WTC11 (cell line): ENCODE measurements around the gene KCNG4. TPM values are rescaled to one million over a fixed set of nuclear protein-coding genes. Genes with fewer than 3 reads are reported as not detected.
"Not testable (repeated sequence)": the region's sequence is repeated elsewhere in the genome, so short reads cannot be mapped to it uniquely, and the experiment has no call there.

Experiments
- ATAC-seq: fragments of 200-7000 bp; cut with Tn5 transposase; 2 replicates; pipeline ENCODE4 v1.10.0; 2021; ENCODE audit warnings: mild to moderate bottlenecking, moderate library complexity
- CTCF ChIA-PET: fragments of 300-600 bp; sonication (Branson Sonifier 250); formaldehyde crosslinking; loops from one replicate; lab custom pipeline; 2021; ENCODE audit warnings: antibody characterized with exemption; lab: Charles Lee
- POLR2A ChIA-PET: fragments of 350-600 bp; sonication (Branson Sonifier 250); formaldehyde crosslinking; loops from one replicate; lab custom pipeline; 2021; ENCODE audit warnings: antibody characterized with exemption; lab: Charles Lee
- DNase-seq: peaks from one replicate; pipeline ENCODE4 v3.0.0; 2021; ENCODE audit warnings: low spot score
- H3K27ac Mint-ChIP-seq: 2 replicates; pipeline ENCODE4 v1.8.0; 2021; ENCODE audit warnings: mixed read lengths
- H3K27me3 Mint-ChIP-seq: 2 replicates; pipeline ENCODE4 v1.8.0; 2021; ENCODE audit warnings: low read depth, mild to moderate bottlenecking, moderate library complexity, mixed read lengths
- H3K36me3 Mint-ChIP-seq: 2 replicates; pipeline ENCODE4 v1.8.0; 2021; ENCODE audit warnings: mixed read lengths
- H3K4me1 Mint-ChIP-seq: 2 replicates; pipeline ENCODE4 v1.8.0; 2022; ENCODE audit warnings: mixed read lengths
- H3K4me3 Mint-ChIP-seq: 2 replicates; pipeline ENCODE4 v1.8.0; 2021; ENCODE audit warnings: mild to moderate bottlenecking, moderate library complexity, mixed read lengths
- H3K9me3 Mint-ChIP-seq: 2 replicates; pipeline ENCODE4 v1.8.0; 2021; ENCODE audit warnings: mixed read lengths
- ESRRA ChIP-seq: sonication (generic); formaldehyde crosslinking; IDR thresholded peaks from 2 replicates; pipeline ENCODE4 v1.8.1; 2022; ENCODE audit warnings: mild to moderate bottlenecking, missing genetic modification reagents, borderline replicate concordance
- FOXK1 ChIP-seq: sonication (generic); formaldehyde crosslinking; IDR thresholded peaks from 2 replicates; pipeline ENCODE4 v1.8.0; 2022; ENCODE audit warnings: mild to moderate bottlenecking, moderate library complexity, missing genetic modification reagents
- GTF2I ChIP-seq: fragments of 250-450 bp; sonication (Bioruptor Pico); conservative IDR thresholded peaks from 2 replicates; pipeline ENCODE4 v1.4.0; 2021; ENCODE audit warnings: mild to moderate bottlenecking
- HMGA2 ChIP-seq: fragments of 250-450 bp; sonication (Bioruptor Pico); IDR thresholded peaks from 2 replicates; pipeline ENCODE4 v1.4.0; 2021; ENCODE audit warnings: mild to moderate bottlenecking, moderate library complexity
- KAT7 ChIP-seq: sonication (generic); formaldehyde crosslinking; IDR thresholded peaks from 2 replicates; pipeline ENCODE4 v1.8.1; 2023; ENCODE audit warnings: missing genetic modification reagents, mild to moderate bottlenecking, borderline replicate concordance
- MXD4 ChIP-seq: fragments of 250-450 bp; sonication (Bioruptor Pico); IDR thresholded peaks from 2 replicates; pipeline ENCODE4 v1.8.0; 2021; ENCODE audit warnings: mild to moderate bottlenecking, moderate library complexity, borderline replicate concordance
- NR1H2 ChIP-seq: sonication (generic); formaldehyde crosslinking; IDR thresholded peaks from 2 replicates; pipeline ENCODE4 v1.9.0; 2021; ENCODE audit warnings: mild to moderate bottlenecking, moderate library complexity, missing genetic modification reagents
- NR3C1 ChIP-seq: sonication (generic); formaldehyde crosslinking; conservative IDR thresholded peaks from 2 replicates; pipeline ENCODE4 v1.8.1; 2023; ENCODE audit warnings: low read depth, mild to moderate bottlenecking, missing genetic modification reagents
- RELA ChIP-seq: sonication (generic); formaldehyde crosslinking; IDR thresholded peaks from 2 replicates; pipeline ENCODE4 v1.8.1; 2022; ENCODE audit warnings: missing genetic modification reagents, mild to moderate bottlenecking, borderline replicate concordance
- SMAD4 ChIP-seq: sonication (generic); formaldehyde crosslinking; IDR thresholded peaks from 2 replicates; pipeline ENCODE4 v1.8.0; 2022; ENCODE audit warnings: mild to moderate bottlenecking, missing genetic modification reagents
- TP53 ChIP-seq: sonication (generic); formaldehyde crosslinking; IDR thresholded peaks from 2 replicates; pipeline ENCODE4 v1.8.1; 2023; ENCODE audit warnings: mild to moderate bottlenecking, missing genetic modification reagents
- ZNF121 ChIP-seq: sonication (generic); formaldehyde crosslinking; IDR thresholded peaks from 2 replicates; pipeline ENCODE4 v1.8.0; 2023; ENCODE audit warnings: missing genetic modification reagents
- ZNF317 ChIP-seq: sonication (generic); formaldehyde crosslinking; IDR thresholded peaks from 2 replicates; pipeline ENCODE4 v1.8.1; 2023; ENCODE audit warnings: low read depth, mild to moderate bottlenecking, moderate library complexity, missing genetic modification reagents, borderline replicate concordance
- ZNF396 ChIP-seq: fragments of 250-450 bp; sonication (Bioruptor Pico); IDR thresholded peaks from 2 replicates; pipeline ENCODE4 v1.8.0; 2021; ENCODE audit warnings: mild to moderate bottlenecking, moderate library complexity, borderline replicate concordance
- total RNA-seq: library from RNA; stranded (reverse); gene quantifications from 3 replicates; pipeline ENCODE4 v1.2.3, GENCODE V29; 2021
- TF ChIP-seq, protein P1 (sequence below): sonication (generic); formaldehyde crosslinking; IDR thresholded peaks from 2 replicates; pipeline ENCODE4 v1.8.1; 2022; ENCODE audit warnings: low read depth, mild to moderate bottlenecking, moderate library complexity, missing genetic modification reagents, borderline replicate concordance
- TF ChIP-seq, protein P2 (sequence below): sonication (generic); formaldehyde crosslinking; IDR thresholded peaks from 2 replicates; pipeline ENCODE4 v1.8.0; 2023; ENCODE audit warnings: mild to moderate bottlenecking, missing genetic modification reagents
- TF ChIP-seq, protein P3 (sequence below): sonication (generic); formaldehyde crosslinking; IDR thresholded peaks from 2 replicates; pipeline ENCODE4 v1.8.1; 2022; ENCODE audit warnings: low read depth, missing genetic modification reagents, borderline replicate concordance
- TF ChIP-seq, protein P4 (sequence below): sonication (generic); formaldehyde crosslinking; conservative IDR thresholded peaks from 2 replicates; pipeline ENCODE4 v1.8.1; 2023; ENCODE audit warnings: mild to moderate bottlenecking, low read depth, missing genetic modification reagents, moderate library complexity
- TF ChIP-seq, protein P5 (sequence below): fragments of 250-450 bp; sonication (Bioruptor Pico); IDR thresholded peaks from 2 replicates; pipeline ENCODE4 v1.9.0; 2021; ENCODE audit warnings: moderate library complexity, mild to moderate bottlenecking, inconsistent platforms, borderline replicate concordance
- TF ChIP-seq, protein P6 (sequence below): sonication (generic); formaldehyde crosslinking; IDR thresholded peaks from 2 replicates; pipeline ENCODE4 v1.8.1; 2023; ENCODE audit warnings: mild to moderate bottlenecking, moderate library complexity, missing genetic modification reagents

Gene KCNG4
- total RNA-seq, 1 experiment from 2014 or later, result not detected

DNA sequence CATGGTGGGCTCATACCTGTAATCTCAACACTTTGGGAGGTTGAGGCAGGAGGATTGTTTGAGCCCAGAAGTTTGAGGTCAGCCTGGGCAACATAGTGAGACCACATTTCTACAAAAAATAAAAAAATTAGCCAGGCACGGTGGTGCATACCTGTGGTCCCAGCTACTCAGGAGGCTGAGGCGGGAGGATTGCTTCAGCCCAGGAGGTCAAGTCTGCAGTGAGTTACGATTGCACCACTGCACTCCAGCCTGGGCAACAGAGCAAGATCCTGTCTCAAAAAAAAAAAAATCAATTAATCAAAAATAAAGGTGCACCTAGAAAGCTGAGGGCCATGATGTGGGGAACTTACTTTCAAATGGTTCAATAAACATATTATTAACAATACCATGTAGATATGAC, 23.7 kb downstream of the KCNG4 start:
- H3K27me3 Mint-ChIP-seq, H3K36me3 Mint-ChIP-seq, ATAC-seq, POLR2A ChIA-PET, H3K27ac Mint-ChIP-seq, H3K9me3 Mint-ChIP-seq, DNase-seq, H3K4me1 Mint-ChIP-seq, H3K4me3 Mint-ChIP-seq: not testable (repeated sequence)
- peak; percentile 54; the same call in 1 of the 2 replicates for TF ChIP-seq ZNF121 (CRISPR knock-in tag)
- CTCF ChIA-PET, result interaction anchor here (0.7 kb wide), 1 partner anchor 153 kb away, joined by 4 read pairs; no protein-coding TSS in a partner anchor

DNA sequence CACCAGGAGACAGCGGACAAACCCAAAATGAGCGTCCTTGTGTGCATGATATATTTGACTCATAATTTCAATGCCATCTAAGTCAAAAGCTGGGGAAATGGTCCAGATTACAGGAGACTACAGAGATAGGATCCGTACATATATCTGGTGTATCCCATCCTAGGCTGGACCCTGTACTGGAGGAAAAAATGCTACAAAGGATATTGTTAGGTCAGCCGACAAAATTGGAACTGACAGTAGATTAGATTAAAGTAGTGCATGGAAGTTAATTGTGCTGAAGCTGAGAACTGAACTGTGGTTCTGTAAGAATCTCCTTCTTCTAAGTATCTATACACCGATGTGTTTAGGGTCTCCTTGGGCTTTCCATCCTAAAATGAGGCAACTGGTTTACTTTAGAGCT, 24.3 kb downstream of the KCNG4 start:
- H3K36me3 Mint-ChIP-seq, result no peaks in the 10 kb centered on the region
- ATAC-seq (no peak), DNase-seq (no peak)
- POLR2A ChIA-PET, result no interaction called here
- H3K27me3 Mint-ChIP-seq, result no peaks in the 10 kb centered on the region
- no peak overlapping the region for H3K4me3 Mint-ChIP-seq
- H3K9me3 Mint-ChIP-seq, result no peaks in the 10 kb centered on the region
- peaks cover 9% of the 10 kb centered on the region for H3K4me1 Mint-ChIP-seq
- TF ChIP-seq, protein P1, sequence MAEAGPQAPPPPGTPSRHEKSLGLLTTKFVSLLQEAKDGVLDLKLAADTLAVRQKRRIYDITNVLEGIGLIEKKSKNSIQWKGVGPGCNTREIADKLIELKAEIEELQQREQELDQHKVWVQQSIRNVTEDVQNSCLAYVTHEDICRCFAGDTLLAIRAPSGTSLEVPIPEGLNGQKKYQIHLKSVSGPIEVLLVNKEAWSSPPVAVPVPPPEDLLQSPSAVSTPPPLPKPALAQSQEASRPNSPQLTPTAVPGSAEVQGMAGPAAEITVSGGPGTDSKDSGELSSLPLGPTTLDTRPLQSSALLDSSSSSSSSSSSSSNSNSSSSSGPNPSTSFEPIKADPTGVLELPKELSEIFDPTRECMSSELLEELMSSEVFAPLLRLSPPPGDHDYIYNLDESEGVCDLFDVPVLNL (CRISPR knock-in tag), result no peak
- TF ChIP-seq, protein P2, sequence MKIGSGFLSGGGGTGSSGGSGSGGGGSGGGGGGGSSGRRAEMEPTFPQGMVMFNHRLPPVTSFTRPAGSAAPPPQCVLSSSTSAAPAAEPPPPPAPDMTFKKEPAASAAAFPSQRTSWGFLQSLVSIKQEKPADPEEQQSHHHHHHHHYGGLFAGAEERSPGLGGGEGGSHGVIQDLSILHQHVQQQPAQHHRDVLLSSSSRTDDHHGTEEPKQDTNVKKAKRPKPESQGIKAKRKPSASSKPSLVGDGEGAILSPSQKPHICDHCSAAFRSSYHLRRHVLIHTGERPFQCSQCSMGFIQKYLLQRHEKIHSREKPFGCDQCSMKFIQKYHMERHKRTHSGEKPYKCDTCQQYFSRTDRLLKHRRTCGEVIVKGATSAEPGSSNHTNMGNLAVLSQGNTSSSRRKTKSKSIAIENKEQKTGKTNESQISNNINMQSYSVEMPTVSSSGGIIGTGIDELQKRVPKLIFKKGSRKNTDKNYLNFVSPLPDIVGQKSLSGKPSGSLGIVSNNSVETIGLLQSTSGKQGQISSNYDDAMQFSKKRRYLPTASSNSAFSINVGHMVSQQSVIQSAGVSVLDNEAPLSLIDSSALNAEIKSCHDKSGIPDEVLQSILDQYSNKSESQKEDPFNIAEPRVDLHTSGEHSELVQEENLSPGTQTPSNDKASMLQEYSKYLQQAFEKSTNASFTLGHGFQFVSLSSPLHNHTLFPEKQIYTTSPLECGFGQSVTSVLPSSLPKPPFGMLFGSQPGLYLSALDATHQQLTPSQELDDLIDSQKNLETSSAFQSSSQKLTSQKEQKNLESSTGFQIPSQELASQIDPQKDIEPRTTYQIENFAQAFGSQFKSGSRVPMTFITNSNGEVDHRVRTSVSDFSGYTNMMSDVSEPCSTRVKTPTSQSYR (CRISPR knock-in tag), result no peak
- TF ChIP-seq, protein P3, sequence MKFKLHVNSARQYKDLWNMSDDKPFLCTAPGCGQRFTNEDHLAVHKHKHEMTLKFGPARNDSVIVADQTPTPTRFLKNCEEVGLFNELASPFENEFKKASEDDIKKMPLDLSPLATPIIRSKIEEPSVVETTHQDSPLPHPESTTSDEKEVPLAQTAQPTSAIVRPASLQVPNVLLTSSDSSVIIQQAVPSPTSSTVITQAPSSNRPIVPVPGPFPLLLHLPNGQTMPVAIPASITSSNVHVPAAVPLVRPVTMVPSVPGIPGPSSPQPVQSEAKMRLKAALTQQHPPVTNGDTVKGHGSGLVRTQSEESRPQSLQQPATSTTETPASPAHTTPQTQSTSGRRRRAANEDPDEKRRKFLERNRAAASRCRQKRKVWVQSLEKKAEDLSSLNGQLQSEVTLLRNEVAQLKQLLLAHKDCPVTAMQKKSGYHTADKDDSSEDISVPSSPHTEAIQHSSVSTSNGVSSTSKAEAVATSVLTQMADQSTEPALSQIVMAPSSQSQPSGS (CRISPR knock-in tag), result no peak
- TF ChIP-seq, protein P4, sequence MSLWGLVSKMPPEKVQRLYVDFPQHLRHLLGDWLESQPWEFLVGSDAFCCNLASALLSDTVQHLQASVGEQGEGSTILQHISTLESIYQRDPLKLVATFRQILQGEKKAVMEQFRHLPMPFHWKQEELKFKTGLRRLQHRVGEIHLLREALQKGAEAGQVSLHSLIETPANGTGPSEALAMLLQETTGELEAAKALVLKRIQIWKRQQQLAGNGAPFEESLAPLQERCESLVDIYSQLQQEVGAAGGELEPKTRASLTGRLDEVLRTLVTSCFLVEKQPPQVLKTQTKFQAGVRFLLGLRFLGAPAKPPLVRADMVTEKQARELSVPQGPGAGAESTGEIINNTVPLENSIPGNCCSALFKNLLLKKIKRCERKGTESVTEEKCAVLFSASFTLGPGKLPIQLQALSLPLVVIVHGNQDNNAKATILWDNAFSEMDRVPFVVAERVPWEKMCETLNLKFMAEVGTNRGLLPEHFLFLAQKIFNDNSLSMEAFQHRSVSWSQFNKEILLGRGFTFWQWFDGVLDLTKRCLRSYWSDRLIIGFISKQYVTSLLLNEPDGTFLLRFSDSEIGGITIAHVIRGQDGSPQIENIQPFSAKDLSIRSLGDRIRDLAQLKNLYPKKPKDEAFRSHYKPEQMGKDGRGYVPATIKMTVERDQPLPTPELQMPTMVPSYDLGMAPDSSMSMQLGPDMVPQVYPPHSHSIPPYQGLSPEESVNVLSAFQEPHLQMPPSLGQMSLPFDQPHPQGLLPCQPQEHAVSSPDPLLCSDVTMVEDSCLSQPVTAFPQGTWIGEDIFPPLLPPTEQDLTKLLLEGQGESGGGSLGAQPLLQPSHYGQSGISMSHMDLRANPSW (CRISPR knock-in tag), result no peak
- TF ChIP-seq NR1H2 (CRISPR knock-in tag) (no peak), TP53 (CRISPR knock-in tag) (no peak), SMAD4 (CRISPR knock-in tag) (no peak), ZNF396 (CRISPR knock-in tag) (no peak), FOXK1 (CRISPR knock-in tag) (no peak), KAT7 (CRISPR knock-in tag) (no peak), RELA (CRISPR knock-in tag) (no peak), HMGA2 (CRISPR knock-in tag) (no peak), MXD4 (CRISPR knock-in tag) (no peak), NR3C1 (CRISPR knock-in tag) (no peak), ZNF317 (CRISPR knock-in tag) (no peak), GTF2I (CRISPR knock-in tag) (no peak), ESRRA (CRISPR knock-in tag) (no peak)
- TF ChIP-seq, protein P5, sequence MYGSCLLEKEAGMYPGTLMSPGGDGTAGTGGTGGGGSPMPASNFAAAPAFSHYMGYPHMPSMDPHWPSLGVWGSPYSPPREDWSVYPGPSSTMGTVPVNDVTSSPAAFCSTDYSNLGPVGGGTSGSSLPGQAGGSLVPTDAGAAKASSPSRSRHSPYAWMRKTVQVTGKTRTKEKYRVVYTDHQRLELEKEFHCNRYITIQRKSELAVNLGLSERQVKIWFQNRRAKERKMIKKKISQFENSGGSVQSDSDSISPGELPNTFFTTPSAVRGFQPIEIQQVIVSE, result no peak
- TF ChIP-seq, protein P6, sequence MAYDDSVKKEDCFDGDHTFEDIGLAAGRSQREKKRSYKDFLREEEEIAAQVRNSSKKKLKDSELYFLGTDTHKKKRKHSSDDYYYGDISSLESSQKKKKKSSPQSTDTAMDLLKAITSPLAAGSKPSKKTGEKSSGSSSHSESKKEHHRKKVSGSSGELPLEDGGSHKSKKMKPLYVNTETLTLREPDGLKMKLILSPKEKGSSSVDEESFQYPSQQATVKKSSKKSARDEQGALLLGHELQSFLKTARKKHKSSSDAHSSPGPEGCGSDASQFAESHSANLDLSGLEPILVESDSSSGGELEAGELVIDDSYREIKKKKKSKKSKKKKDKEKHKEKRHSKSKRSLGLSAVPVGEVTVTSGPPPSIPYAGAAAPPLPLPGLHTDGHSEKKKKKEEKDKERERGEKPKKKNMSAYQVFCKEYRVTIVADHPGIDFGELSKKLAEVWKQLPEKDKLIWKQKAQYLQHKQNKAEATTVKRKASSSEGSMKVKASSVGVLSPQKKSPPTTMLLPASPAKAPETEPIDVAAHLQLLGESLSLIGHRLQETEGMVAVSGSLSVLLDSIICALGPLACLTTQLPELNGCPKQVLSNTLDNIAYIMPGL, result no peak
- TF ChIP-seq, all 79 proteins: peak for 0
- CTCF ChIA-PET, result no interaction called here
- no peak overlapping the region for H3K27ac Mint-ChIP-seq
